GM10248 (cell line): ENCODE results near the gene SH3BP4.

Source experiments
- CTCF ChIA-PET: fragments of 300-600 bp; sonication (Branson Sonifier 250); formaldehyde crosslinking; extraction: SDS; loops from one replicate; lab custom pipeline; 2021; ENCODE audit warnings: antibody characterized with exemption; lab: Yijun Ruan, JAX
- POLR2A ChIA-PET: fragments of 350-650 bp; sonication (Branson Sonifier 250); formaldehyde crosslinking; extraction: SDS; loops from one replicate; lab custom pipeline; 2020; ENCODE audit warnings: antibody characterized with exemption; lab: Yijun Ruan, JAX
- DNase-seq: peaks from one replicate; pipeline ENCODE4 v3.0.0; 2012; ENCODE audit errors: extremely low spot score
- TF ChIP-seq, protein P1 (sequence below): IDR thresholded peaks from 2 replicates; pipeline ENCODE4 v1.5.1; 2012; ENCODE audit warnings: mild to moderate bottlenecking, low read depth; ENCODE audit errors: extremely low read depth, missing control alignments, control extremely low read depth

SH3BP4 gene

DNA sequence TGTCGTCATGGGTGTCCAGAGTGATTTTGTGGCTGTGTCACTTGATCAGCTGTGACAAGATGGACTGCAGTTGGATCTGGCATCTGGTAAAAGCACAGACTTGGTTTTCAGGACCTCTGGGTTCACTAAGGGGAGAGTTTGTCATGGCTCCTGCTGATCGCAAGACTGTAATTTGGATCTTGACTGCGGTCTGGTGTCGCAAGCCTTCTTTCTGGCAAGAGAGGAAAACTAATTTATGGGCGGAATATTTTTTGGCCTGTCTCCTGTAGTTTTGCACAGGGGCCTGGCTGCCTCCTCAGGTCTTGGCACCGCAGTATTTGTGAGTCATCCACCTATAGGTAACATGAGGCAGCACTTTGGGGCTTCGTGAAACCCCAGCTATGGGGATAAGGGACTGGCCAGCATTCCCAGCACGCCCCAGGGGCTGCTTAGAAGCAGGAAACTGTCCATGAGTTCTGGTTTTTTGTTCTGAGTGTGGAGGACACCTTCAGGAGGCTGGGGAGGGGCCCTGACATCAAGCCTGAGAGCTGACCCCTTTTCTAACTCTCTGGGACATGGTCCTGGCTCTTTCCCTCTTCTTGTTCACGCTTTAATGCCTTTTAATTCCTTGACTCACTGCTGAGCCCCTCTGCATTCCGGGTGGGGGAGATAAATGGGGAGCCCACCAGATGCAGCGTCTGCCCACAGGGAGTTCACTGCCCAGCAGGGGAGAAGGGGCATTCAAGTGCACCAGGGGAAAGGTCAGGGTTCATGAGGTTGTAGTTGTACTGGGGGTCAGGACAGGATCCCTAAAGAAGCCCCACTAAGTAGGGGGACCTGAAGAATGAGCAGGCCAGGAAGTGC, 12.2 kb downstream of the SH3BP4 start:
- POLR2A ChIA-PET, result no interaction called here
- CTCF ChIA-PET, result no interaction called here
- TF ChIP-seq, protein P1, sequence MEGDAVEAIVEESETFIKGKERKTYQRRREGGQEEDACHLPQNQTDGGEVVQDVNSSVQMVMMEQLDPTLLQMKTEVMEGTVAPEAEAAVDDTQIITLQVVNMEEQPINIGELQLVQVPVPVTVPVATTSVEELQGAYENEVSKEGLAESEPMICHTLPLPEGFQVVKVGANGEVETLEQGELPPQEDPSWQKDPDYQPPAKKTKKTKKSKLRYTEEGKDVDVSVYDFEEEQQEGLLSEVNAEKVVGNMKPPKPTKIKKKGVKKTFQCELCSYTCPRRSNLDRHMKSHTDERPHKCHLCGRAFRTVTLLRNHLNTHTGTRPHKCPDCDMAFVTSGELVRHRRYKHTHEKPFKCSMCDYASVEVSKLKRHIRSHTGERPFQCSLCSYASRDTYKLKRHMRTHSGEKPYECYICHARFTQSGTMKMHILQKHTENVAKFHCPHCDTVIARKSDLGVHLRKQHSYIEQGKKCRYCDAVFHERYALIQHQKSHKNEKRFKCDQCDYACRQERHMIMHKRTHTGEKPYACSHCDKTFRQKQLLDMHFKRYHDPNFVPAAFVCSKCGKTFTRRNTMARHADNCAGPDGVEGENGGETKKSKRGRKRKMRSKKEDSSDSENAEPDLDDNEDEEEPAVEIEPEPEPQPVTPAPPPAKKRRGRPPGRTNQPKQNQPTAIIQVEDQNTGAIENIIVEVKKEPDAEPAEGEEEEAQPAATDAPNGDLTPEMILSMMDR, result no peak
- no peak for DNase-seq

DNA sequence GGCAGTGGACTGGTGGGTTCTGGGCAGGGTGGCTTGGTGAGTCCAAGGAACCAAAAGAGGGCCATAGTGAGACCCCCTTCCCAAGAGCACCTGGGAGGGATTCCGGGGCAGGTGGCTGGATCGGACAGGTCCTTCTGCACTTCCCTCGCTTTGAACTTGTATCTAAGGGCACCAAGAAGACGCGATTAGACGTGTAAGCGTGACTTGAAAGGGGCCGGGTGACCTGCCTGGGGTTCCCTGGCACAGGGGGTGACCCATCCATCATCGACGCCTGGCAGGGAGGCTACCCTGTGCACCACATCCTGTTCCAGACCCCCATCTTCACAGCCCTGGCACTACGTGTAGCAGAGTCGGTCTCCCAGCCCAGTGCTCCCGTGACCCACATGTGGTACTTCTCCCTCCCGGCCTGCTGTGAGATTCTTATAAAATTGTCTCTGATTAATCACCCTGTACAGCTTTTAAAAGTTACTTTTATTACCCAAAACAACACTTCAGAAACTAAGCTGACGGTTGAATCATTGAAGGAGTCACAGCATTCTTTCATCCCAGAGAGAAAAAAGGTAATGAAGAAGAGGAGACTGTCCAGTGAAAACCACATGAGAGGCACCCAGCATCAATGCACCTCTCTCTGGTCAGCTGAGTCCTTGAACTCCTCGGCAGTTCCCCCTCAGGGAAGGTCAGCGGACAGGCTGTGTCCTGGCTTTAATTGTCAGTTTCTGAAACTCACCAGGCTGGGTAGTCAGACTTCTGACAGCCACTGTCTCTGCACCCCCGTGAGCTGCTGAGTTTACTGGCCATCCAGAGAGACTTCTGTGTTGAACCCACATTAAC, 13.0 kb downstream of the SH3BP4 start:
- TF ChIP-seq, protein P1, result no peak
- no peak for DNase-seq
- CTCF ChIA-PET, result no interaction called here
- POLR2A ChIA-PET, result no interaction called here

DNA sequence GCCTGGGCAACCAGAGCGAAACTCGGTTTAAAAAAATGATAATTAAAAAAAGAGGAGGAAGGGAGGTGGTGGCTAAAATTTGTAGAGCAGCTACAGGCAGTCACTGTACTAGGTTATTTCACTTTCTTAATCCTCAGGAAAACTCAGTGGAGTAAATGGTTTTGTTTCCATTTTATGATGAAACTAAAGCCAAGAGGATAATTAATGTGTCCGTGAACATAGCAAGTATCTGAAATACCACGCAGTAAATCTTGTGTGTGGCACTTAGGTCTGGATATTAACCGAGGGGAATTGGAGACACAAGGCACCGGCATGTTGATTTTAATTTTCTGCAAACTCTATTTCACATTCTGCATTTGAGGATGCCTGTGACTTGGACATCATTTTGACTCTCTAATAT, 14.5 kb downstream of the SH3BP4 start:
- DNase-seq, result no peak
- TF ChIP-seq, protein P1, result no peak
- POLR2A ChIA-PET, result no interaction called here
- CTCF ChIA-PET, result no interaction called here

DNA sequence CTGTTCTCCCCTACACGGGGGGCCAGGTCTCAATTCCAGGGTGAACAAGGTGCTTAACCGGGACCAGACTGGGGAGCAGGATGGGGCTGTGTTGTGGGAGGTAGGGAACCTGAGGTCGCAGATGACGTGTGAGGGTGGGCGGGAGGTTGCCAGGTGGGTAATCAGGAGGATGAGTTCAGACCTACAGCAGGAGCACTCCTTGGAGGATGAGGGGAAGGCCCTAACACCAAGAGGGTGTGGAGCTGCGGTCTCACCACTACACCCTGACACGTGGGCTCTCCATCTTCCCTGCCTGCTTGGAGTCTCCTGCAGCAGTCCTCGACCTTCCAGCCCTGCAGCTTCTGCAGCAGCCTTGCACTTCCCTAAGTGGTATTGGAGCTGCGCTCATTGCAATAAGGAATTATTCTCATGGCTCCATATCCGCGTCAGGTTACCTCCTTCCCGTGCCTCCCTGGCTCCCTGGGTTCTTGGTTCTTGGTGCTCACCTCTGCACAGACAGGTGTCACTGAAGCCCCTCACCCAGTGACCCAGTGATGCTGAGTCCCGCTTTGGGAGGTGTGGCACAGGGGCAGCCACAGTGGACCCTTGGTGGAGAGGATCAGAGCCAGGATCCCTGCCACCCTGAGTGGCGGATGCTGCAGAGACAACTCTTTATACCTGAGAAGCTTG, 15.5 kb downstream of the SH3BP4 start:
- ChIA-PET CTCF (interaction anchor here (1.3 kb wide), 1 partner anchor 9 kb away, joined by 3 read pairs; no protein-coding TSS in a partner anchor), POLR2A (no interaction called here)
- DNase-seq, result no peak
- TF ChIP-seq, protein P1, result no peak

DNA sequence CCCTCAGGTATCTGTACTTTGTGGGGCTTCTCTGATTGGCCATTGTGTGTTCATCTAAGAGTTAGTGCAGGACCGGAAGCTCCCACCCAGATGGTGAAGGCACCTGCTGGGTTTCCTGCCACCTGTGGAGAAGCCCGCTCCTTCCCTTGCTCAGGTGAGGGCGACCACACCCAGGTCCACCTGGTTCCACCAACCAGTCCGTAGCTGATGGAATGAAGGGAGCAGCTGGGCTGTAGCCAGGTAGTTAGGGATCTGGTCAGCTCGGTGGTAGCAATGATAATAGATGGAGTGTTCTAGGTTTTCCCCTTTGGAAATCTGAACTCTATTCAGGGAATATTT, 16.0 kb downstream of the SH3BP4 start:
- ChIA-PET POLR2A (no interaction called here), CTCF (interaction anchor here (1.3 kb wide), 1 partner anchor 10 kb away, joined by 3 read pairs; no protein-coding TSS in a partner anchor)
- no peak for DNase-seq
- TF ChIP-seq, protein P1, result no peak

DNA sequence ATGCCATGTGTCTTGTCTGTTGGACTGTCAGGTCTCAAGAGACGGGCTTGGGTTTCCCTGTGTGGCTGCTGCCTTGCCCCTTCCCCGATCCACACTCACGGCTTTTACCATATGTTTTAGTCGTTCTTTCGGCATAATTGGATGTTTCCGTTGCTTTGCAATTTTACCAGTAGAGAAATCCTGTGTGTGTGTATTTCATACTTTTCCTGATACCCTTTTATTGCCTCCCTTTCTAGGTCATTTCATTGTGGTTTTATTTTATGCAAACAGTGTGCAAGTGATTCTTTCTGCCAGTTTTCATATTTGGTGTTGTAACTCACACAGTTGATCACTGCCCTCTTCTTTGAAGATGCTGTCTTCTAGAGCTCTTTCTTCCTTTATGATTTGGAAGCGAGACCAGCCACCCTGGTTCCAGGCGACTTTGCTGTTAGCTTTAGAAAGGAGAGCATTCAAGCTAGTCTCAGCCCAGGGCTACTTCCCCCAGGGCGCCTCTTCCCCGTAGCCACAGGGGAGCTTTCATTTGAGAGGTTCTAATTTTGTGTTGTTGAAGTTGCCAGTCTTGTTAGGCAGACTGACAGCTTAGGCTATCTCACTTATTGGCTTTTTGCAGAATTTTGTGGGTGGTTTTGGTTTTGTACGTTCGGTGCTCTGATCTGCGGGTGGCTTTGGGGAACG, 17.0 kb downstream of the SH3BP4 start:
- no peak for DNase-seq
- TF ChIP-seq, protein P1, result no peak
- ChIA-PET CTCF (interaction anchor here (0.9 to 1.3 kb wide), 2 partner anchors 11 to 13 kb away, joined by 3 read pairs; no protein-coding TSS in a partner anchor), POLR2A (no interaction called here)
